ENCODE data around the gene TBX21.
A peak's percentile ranks its signal among the peaks of the same experiment; 100 is the strongest.

The TBX21 gene

GRCh38 chr17:47781397-47781796 is 48.4 kb downstream of the TBX21 start:
- Histone ChIP-seq H3K23ac (ENCODE audit: low read length) (no peak overlapping the region), H3K9ac (ENCODE audit: low read length) (no peak overlapping the region), H2BK5ac (ENCODE audit: low read length) (no peak overlapping the region), H3K36me3 (ENCODE audit: control insufficient read depth, insufficient read depth, low read length) (no peaks in the 10 kb centered on the region), H3K18ac (ENCODE audit: low read length) (no peak overlapping the region), H3K56ac (ENCODE audit: low read length) (no peak overlapping the region), H4K5ac (ENCODE audit: low read length) (no peak overlapping the region), H3K4me1 (ENCODE audit: control insufficient read depth, low read depth, low read length) (no peaks in the 10 kb centered on the region), H3K4ac (ENCODE audit: low read depth, low read length) (no peak overlapping the region), H3K4me3 (ENCODE audit: low read length) (no peak overlapping the region), H3K79me1 (ENCODE audit: low read length) (no peaks in the 10 kb centered on the region), H3K4me2 (ENCODE audit: low read length) (no peak overlapping the region), H2BK15ac (replicated peaks; ENCODE audit: low read depth) (no peak overlapping the region), H3K79me2 (ENCODE audit: control insufficient read depth, insufficient read depth, low read length) (no peaks in the 10 kb centered on the region), H4K8ac (ENCODE audit: low read depth, low read length) (no peak overlapping the region), H2AK5ac (ENCODE audit: low read length) (no peak overlapping the region), H2BK120ac (ENCODE audit: low read depth, low read length) (no peak overlapping the region), H3K27ac (ENCODE audit: low read depth, low read length) (no peak overlapping the region), H3K27me3 (ENCODE audit: insufficient read depth, low read length, poor library complexity) (no peaks in the 10 kb centered on the region)
- WGBS (ENCODE audit: extremely low coverage, insufficient coverage, low lambda C conversion rate), result no CpG with 5 or more reads among the region's 5 CpGs
- no peak for DNase-seq

DNA sequence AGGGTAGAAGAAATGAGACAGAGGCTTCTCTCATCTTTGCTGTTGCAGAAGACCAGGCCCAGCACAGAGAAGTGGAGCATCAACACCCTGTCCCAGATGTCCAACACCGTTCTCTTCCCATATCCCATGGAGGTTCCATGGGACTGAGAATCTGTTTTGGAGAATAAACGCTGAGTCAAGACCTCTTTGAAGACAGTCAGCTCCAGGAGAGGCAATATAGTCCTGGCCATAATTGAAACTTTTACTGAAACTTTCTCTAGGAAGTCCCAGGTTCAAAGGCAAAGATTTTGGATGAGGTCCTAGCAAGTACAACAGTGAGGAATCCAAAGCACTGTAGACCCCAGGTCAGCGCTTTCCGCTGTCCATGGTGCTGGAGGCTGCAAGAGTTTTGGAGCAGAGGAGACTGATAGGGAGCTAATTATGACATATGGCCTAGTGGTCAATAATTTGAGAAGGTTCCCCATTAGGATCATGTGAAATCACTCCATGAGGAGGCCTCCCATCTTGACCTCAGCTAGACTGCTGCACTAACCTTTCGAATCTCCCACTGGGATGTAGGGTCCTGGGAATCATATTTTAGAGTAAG is 52.6 kb downstream of the TBX21 start:
- WGBS (ENCODE audit: extremely low coverage, insufficient coverage, low lambda C conversion rate), result no CpG with 5 or more reads among the region's 5 CpGs
- H3K4me2 ChIP-seq (ENCODE audit: low read length), result no peak overlapping the region
- no peak overlapping the region for H3K4ac ChIP-seq (ENCODE audit: low read depth, low read length)
- no peaks in the 10 kb centered on the region for H3K79me2 ChIP-seq (ENCODE audit: control insufficient read depth, insufficient read depth, low read length)
- no peak overlapping the region for H3K9ac ChIP-seq (ENCODE audit: low read length)
- H3K27me3 ChIP-seq (ENCODE audit: insufficient read depth, low read length, poor library complexity), result peaks cover 8% of the 10 kb centered on the region
- no peak overlapping the region for H3K23ac ChIP-seq (ENCODE audit: low read length)
- H4K8ac ChIP-seq (ENCODE audit: low read depth, low read length), result no peak overlapping the region
- H4K5ac ChIP-seq (ENCODE audit: low read length), result no peak overlapping the region
- no peaks in the 10 kb centered on the region for H3K79me1 ChIP-seq (ENCODE audit: low read length)
- H2BK120ac ChIP-seq (ENCODE audit: low read depth, low read length), result no peak overlapping the region
- no peak overlapping the region for H2BK15ac ChIP-seq (replicated peaks; ENCODE audit: low read depth)
- H3K4me3 ChIP-seq (ENCODE audit: low read length), result no peak overlapping the region
- DNase-seq, result peak; percentile 75
- H2AK5ac ChIP-seq (ENCODE audit: low read length), result no peak overlapping the region
- no peak overlapping the region for H3K27ac ChIP-seq (ENCODE audit: low read depth, low read length)
- H3K36me3 ChIP-seq (ENCODE audit: control insufficient read depth, insufficient read depth, low read length), result no peaks in the 10 kb centered on the region
- H3K4me1 ChIP-seq (ENCODE audit: control insufficient read depth, low read depth, low read length), result no peaks in the 10 kb centered on the region
- H3K56ac ChIP-seq (ENCODE audit: low read length), result no peak overlapping the region
- no peak overlapping the region for H2BK5ac ChIP-seq (ENCODE audit: low read length)
- H3K18ac ChIP-seq (ENCODE audit: low read length), result no peak overlapping the region

GRCh38 chr17:47789611-47790561 is 56.9 kb downstream of the TBX21 start:
- Histone ChIP-seq H3K79me1 (ENCODE audit: low read length) (no peaks in the 10 kb centered on the region), H4K5ac (ENCODE audit: low read length) (no peak overlapping the region), H3K79me2 (ENCODE audit: control insufficient read depth, insufficient read depth, low read length) (no peaks in the 10 kb centered on the region), H3K4me2 (ENCODE audit: low read length) (peak overlapping the region; percentile 73), H3K27ac (ENCODE audit: low read depth, low read length) (no peak overlapping the region), H2AK5ac (ENCODE audit: low read length) (no peak overlapping the region), H3K27me3 (ENCODE audit: insufficient read depth, low read length, poor library complexity) (peaks cover 14% of the 10 kb centered on the region), H3K9ac (ENCODE audit: low read length) (no peak overlapping the region), H3K4me1 (ENCODE audit: control insufficient read depth, low read depth, low read length) (no peaks in the 10 kb centered on the region), H3K18ac (ENCODE audit: low read length) (no peak overlapping the region), H2BK5ac (ENCODE audit: low read length) (no peak overlapping the region), H2BK120ac (ENCODE audit: low read depth, low read length) (no peak overlapping the region), H3K56ac (ENCODE audit: low read length) (peak overlapping the region; percentile 60), H4K8ac (ENCODE audit: low read depth, low read length) (no peak overlapping the region), H2BK15ac (replicated peaks; ENCODE audit: low read depth) (no peak overlapping the region), H3K4me3 (ENCODE audit: low read length) (peak overlapping the region; percentile 17), H3K23ac (ENCODE audit: low read length) (no peak overlapping the region), H3K36me3 (ENCODE audit: control insufficient read depth, insufficient read depth, low read length) (no peaks in the 10 kb centered on the region), H3K4ac (ENCODE audit: low read depth, low read length) (no peak overlapping the region)
- DNase-seq, result peak; percentile 65
- no CpG with 5 or more reads among the region's 70 CpGs for WGBS (ENCODE audit: extremely low coverage, insufficient coverage, low lambda C conversion rate)

DNA sequence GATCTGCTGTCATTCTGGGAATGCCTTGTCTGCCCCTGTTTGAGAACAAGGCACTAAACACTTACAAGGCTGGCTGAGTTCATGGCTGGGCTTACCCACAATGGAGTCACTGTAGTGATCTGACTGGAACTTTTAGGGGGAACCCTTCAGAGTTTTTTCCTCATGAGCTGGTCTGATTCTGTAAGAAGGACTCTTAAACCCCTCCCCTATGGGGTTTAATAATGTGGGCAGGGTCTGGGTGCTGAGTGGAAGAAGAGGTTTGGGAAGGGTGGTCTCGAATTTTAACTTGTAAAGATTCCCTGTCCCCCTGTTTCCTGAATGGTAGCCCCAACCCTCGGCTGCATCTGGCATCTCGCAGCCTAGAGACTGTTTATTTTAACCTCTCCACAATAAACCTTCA is 58.0 kb downstream of the TBX21 start:
- Histone ChIP-seq H3K4me1 (ENCODE audit: control insufficient read depth, low read depth, low read length) (no peaks in the 10 kb centered on the region), H4K8ac (ENCODE audit: low read depth, low read length) (peak overlapping the region; percentile 39), H3K23ac (ENCODE audit: low read length) (no peak overlapping the region), H3K36me3 (ENCODE audit: control insufficient read depth, insufficient read depth, low read length) (no peaks in the 10 kb centered on the region), H2AK5ac (ENCODE audit: low read length) (no peak overlapping the region), H3K18ac (ENCODE audit: low read length) (no peak overlapping the region), H3K56ac (ENCODE audit: low read length) (no peak overlapping the region), H3K27me3 (ENCODE audit: insufficient read depth, low read length, poor library complexity) (peaks cover 14% of the 10 kb centered on the region), H2BK5ac (ENCODE audit: low read length) (no peak overlapping the region), H3K27ac (ENCODE audit: low read depth, low read length) (no peak overlapping the region), H3K4me3 (ENCODE audit: low read length) (no peak overlapping the region), H3K9ac (ENCODE audit: low read length) (no peak overlapping the region), H3K4me2 (ENCODE audit: low read length) (no peak overlapping the region), H4K5ac (ENCODE audit: low read length) (no peak overlapping the region), H3K4ac (ENCODE audit: low read depth, low read length) (no peak overlapping the region), H3K79me1 (ENCODE audit: low read length) (no peaks in the 10 kb centered on the region), H2BK15ac (replicated peaks; ENCODE audit: low read depth) (no peak overlapping the region), H2BK120ac (ENCODE audit: low read depth, low read length) (no peak overlapping the region), H3K79me2 (ENCODE audit: control insufficient read depth, insufficient read depth, low read length) (no peaks in the 10 kb centered on the region)
- no CpG with 5 or more reads among the region's 3 CpGs for WGBS (ENCODE audit: extremely low coverage, insufficient coverage, low lambda C conversion rate)
- DNase-seq, result no peak

- Histone ChIP-seq H2BK120ac (ENCODE audit: low read depth, low read length) (no peak overlapping the region), H3K18ac (ENCODE audit: low read length) (no peak overlapping the region), H3K9ac (ENCODE audit: low read length) (no peak overlapping the region), H3K4ac (ENCODE audit: low read depth, low read length) (no peak overlapping the region), H3K27me3 (ENCODE audit: insufficient read depth, low read length, poor library complexity) (peaks cover 14% of the 10 kb centered on the region), H2BK15ac (replicated peaks; ENCODE audit: low read depth) (no peak overlapping the region), H3K36me3 (ENCODE audit: control insufficient read depth, insufficient read depth, low read length) (no peaks in the 10 kb centered on the region), H3K23ac (ENCODE audit: low read length) (no peak overlapping the region), H3K4me3 (ENCODE audit: low read length) (no peak overlapping the region), H4K8ac (ENCODE audit: low read depth, low read length) (no peak overlapping the region), H3K4me1 (ENCODE audit: control insufficient read depth, low read depth, low read length) (no peaks in the 10 kb centered on the region), H2AK5ac (ENCODE audit: low read length) (no peak overlapping the region), H3K79me2 (ENCODE audit: control insufficient read depth, insufficient read depth, low read length) (no peaks in the 10 kb centered on the region), H2BK5ac (ENCODE audit: low read length) (no peak overlapping the region), H3K27ac (ENCODE audit: low read depth, low read length) (no peak overlapping the region), H4K5ac (ENCODE audit: low read length) (no peak overlapping the region), H3K56ac (ENCODE audit: low read length) (no peak overlapping the region), H3K79me1 (ENCODE audit: low read length) (no peaks in the 10 kb centered on the region), H3K4me2 (ENCODE audit: low read length) (no peak overlapping the region)
- WGBS (ENCODE audit: extremely low coverage, insufficient coverage, low lambda C conversion rate), result no CpG with 5 or more reads among the region's 1 CpG
- DNase-seq, result no peak
Measured at GRCh38 chr17:47792457-47792856, 59.4 kb downstream of the TBX21 start.

All from mesendoderm (in vitro differentiated cells).